Prostate gland (tissue), 2 donors: Measurements from ENCODE around the gene DPP3.

Source experiments
- CTCF ChIP-seq, 4 experiments: fragments of 200-600 bp in 2 of 4; fragments of 450-650 bp in 2 of 4; sonication (generic) in 2 of 4; IDR thresholded peaks; 1 replicate in 3 of 4; 2 replicates in 1 of 4; pipeline ENCODE4 v1.5.1; 2016 to 2019; ENCODE audit warnings: antibody characterized with exemption in 4 of 4, mild to moderate bottlenecking in 2 of 4, moderate library complexity in 2 of 4
- POLR2A ChIP-seq: fragments of 450-650 bp; IDR thresholded peaks from one replicate; pipeline ENCODE4 v1.6.1; 2016; ENCODE audit warnings: antibody characterized with exemption, mild to moderate bottlenecking
- POLR2AphosphoS5 ChIP-seq: sonication (generic); formaldehyde crosslinking; IDR thresholded peaks from one replicate; pipeline ENCODE4 v1.6.1; 2017; ENCODE audit warnings: antibody characterized with exemption

- TF ChIP-seq CTCF (IDR thresholded peaks at IDR 0.05) (no peak), POLR2A (peak; percentile 25), POLR2AphosphoS5 (peak; percentile 91)
Measured at GRCh38 chr11:66545701-66546367, 65.6 kb downstream of the DPP3 start, which contains the start of gene ZDHHC24.
